Neural cell (in vitro differentiated cells): ENCODE data around the gene ABCB8. TPM values are rescaled to one million over a fixed set of nuclear protein-coding genes. Genes with fewer than 3 reads are reported as not detected.

Source experiments
- H2AFZ ChIP-seq: fragments of 200-600, 300-800 bp; sonication (generic), shearing (Covaris generic); 2 replicates; pipeline ENCODE4 v1.6.0; 2014; ENCODE audit warnings: low read depth, mild to moderate bottlenecking, antibody characterized with exemption, low read length, moderate library complexity
- H3F3A ChIP-seq: fragments of 200-600 bp; shearing (Covaris generic); 2 replicates; pipeline ENCODE4 v1.6.1; 2016; ENCODE audit warnings: mild to moderate bottlenecking, moderate library complexity, mixed read lengths, antibody characterized with exemption, low read length; ENCODE audit not compliant: insufficient read depth, poor library complexity, severe bottlenecking
- H3K27ac ChIP-seq: fragments of 200-600, 300-800 bp; sonication (generic), shearing (Covaris generic); 2 replicates; pipeline ENCODE4 v1.5.1; 2014; ENCODE audit warnings: mild to moderate bottlenecking, low read length, moderate library complexity
- H3K27me3 ChIP-seq: fragments of 300-800, 200-600 bp; sonication (generic), shearing (Covaris generic); 2 replicates; pipeline ENCODE4 v1.6.0; 2014; ENCODE audit warnings: mild to moderate bottlenecking, low read depth, low read length, moderate library complexity; ENCODE audit not compliant: insufficient read depth
- H3K36me3 ChIP-seq: fragments of 300-800, 200-600 bp; sonication (generic), shearing (Covaris generic); 2 replicates; pipeline ENCODE4 v1.5.1; 2014; ENCODE audit warnings: mild to moderate bottlenecking, antibody characterized with exemption, low read length, moderate library complexity; ENCODE audit not compliant: insufficient read depth
- H3K4me2 ChIP-seq: fragments of 300-800, 200-600 bp; sonication (generic), shearing (Covaris generic); 2 replicates; pipeline ENCODE4 v1.6.0; 2014; ENCODE audit warnings: mild to moderate bottlenecking, low read length
- H3K4me3 ChIP-seq: fragments of 300-800, 200-600 bp; sonication (generic), shearing (Covaris generic); 2 replicates; pipeline ENCODE4 v1.5.1; 2014; ENCODE audit warnings: mild to moderate bottlenecking, low read length, moderate library complexity
- H3K79me2 ChIP-seq: fragments of 200-600 bp; shearing (Covaris generic); replicated peaks from 2 replicates; pipeline ENCODE4 v1.6.0; 2014; ENCODE audit warnings: mild to moderate bottlenecking, low read length, moderate library complexity; ENCODE audit not compliant: insufficient read depth
- H3K9ac ChIP-seq: fragments of 300-800, 200-600 bp; sonication (generic), shearing (Covaris generic); 2 replicates; pipeline ENCODE4 v1.6.1; 2016; ENCODE audit warnings: mild to moderate bottlenecking, low read length, mixed read lengths
- H3K9me2 ChIP-seq: fragments of 200-600 bp; shearing (Covaris generic); 2 replicates; pipeline ENCODE4 v1.6.1; 2016; ENCODE audit warnings: mild to moderate bottlenecking, low read length, mixed read lengths; ENCODE audit not compliant: insufficient read depth
- H3K9me3 ChIP-seq: fragments of 200-600, 300-800 bp; sonication (generic), shearing (Covaris generic); 2 replicates; pipeline ENCODE4 v1.6.1; 2016; ENCODE audit warnings: mild to moderate bottlenecking, mixed run types, low read length, moderate library complexity, mixed read lengths
- H4K20me1 ChIP-seq: fragments of 200-600 bp; shearing (Covaris generic); 2 replicates; pipeline ENCODE4 v1.6.1; 2016; ENCODE audit warnings: mild to moderate bottlenecking, mixed run types; ENCODE audit not compliant: insufficient read depth
- CTCF ChIP-seq: fragments of 450-650 bp; IDR thresholded peaks from 2 replicates; pipeline ENCODE4 v1.5.1; 2014; ENCODE audit warnings: antibody characterized with exemption, mild to moderate bottlenecking, moderate library complexity; ENCODE audit not compliant: poor library complexity, severe bottlenecking
- EP300 ChIP-seq: fragments of 450-650 bp; conservative IDR thresholded peaks from 2 replicates; pipeline ENCODE4 v1.6.1; 2014; ENCODE audit warnings: antibody characterized with exemption, mild to moderate bottlenecking, moderate library complexity; ENCODE audit not compliant: poor library complexity, severe bottlenecking
- EZH2 ChIP-seq: fragments of 200-600, 300-800 bp; shearing (Covaris generic), sonication (generic); IDR thresholded peaks from 2 replicates; pipeline ENCODE4 v1.6.1; 2014; ENCODE audit warnings: antibody characterized with exemption, low read length, borderline replicate concordance, mild to moderate bottlenecking; ENCODE audit not compliant: insufficient read depth, poor library complexity, severe bottlenecking
- MXI1 ChIP-seq: fragments of 450-650 bp; conservative IDR thresholded peaks from 2 replicates; pipeline ENCODE4 v1.6.1; 2014; ENCODE audit warnings: antibody characterized with exemption, mild to moderate bottlenecking; ENCODE audit not compliant: poor library complexity, severe bottlenecking
- POLR2AphosphoS5 ChIP-seq: IDR thresholded peaks from 2 replicates; pipeline ENCODE4 v1.6.1; 2012
- RAD21 ChIP-seq: fragments of 450-650 bp; conservative IDR thresholded peaks from 2 replicates; pipeline ENCODE4 v1.6.1; 2014; ENCODE audit warnings: antibody characterized with exemption, mild to moderate bottlenecking, moderate library complexity
- REST ChIP-seq: IDR thresholded peaks from 2 replicates; pipeline ENCODE4 v1.6.1; 2012; ENCODE audit warnings: borderline replicate concordance
- SMC3 ChIP-seq: fragments of 450-650 bp; conservative IDR thresholded peaks from 2 replicates; pipeline ENCODE4 v1.6.1; 2014; ENCODE audit warnings: antibody characterized with exemption, mild to moderate bottlenecking, moderate library complexity; ENCODE audit not compliant: poor library complexity
- TAF1 ChIP-seq: IDR thresholded peaks from 2 replicates; pipeline ENCODE4 v1.6.1; 2012; ENCODE audit warnings: low read depth
- polyA plus RNA-seq: library from polyadenylated mRNA; depleted of rRNA; stranded (reverse); fragments of >200 nt; gene quantifications from 2 replicates; pipeline ENCODE4 v1.2.3, GENCODE V29; 2014

ABCB8 gene
- polyA plus RNA-seq, 1 donor from 2014 or later, result 40.5 TPM

- no peak overlapping the region for H3K4me3 ChIP-seq
- H3K79me2 ChIP-seq, result no peaks in the 10 kb centered on the region
- no peaks in the 10 kb centered on the region for H3K36me3 ChIP-seq
- no peaks in the 10 kb centered on the region for H4K20me1 ChIP-seq
- no peaks in the 10 kb centered on the region for H3K9me2 ChIP-seq
- H3K9ac ChIP-seq, result no peak overlapping the region
- no peak overlapping the region for H2AFZ ChIP-seq
- H3F3A ChIP-seq, result no peaks in the 10 kb centered on the region
- H3K4me2 ChIP-seq, result no peak overlapping the region
- no peak overlapping the region for H3K27ac ChIP-seq
- no peaks in the 10 kb centered on the region for H3K9me3 ChIP-seq
- TF ChIP-seq CTCF (no peak), TAF1 (no peak), EP300 (no peak), POLR2AphosphoS5 (no peak), EZH2 (no peak), MXI1 (no peak), SMC3 (no peak), REST (no peak), RAD21 (no peak)
- H3K27me3 ChIP-seq, result no peaks in the 10 kb centered on the region
Measured at GRCh38 chr7:151071032-151071866, 43.0 kb downstream of the ABCB8 start.

- no peaks in the 10 kb centered on the region for H3K36me3 ChIP-seq
Measured at GRCh38 chr7:151073990-151074389, 45.7 kb downstream of the ABCB8 start.

More at GRCh38 chr7:151073990-151074389, 45.7 kb downstream of the ABCB8 start:
- H3K9ac ChIP-seq, result no peak overlapping the region
- TF ChIP-seq TAF1, result no peak
- no peak for TF ChIP-seq MXI1
- TF ChIP-seq SMC3, result no peak
- TF ChIP-seq CTCF, result no peak
- no peak for TF ChIP-seq EP300
- H3K4me3 ChIP-seq, result no peak overlapping the region
- no peaks in the 10 kb centered on the region for H3K9me3 ChIP-seq
- H3K4me2 ChIP-seq, result no peak overlapping the region
- no peaks in the 10 kb centered on the region for H4K20me1 ChIP-seq
- no peaks in the 10 kb centered on the region for H3K79me2 ChIP-seq
- no peaks in the 10 kb centered on the region for H3F3A ChIP-seq
- no peaks in the 10 kb centered on the region for H3K9me2 ChIP-seq
- no peak overlapping the region for H2AFZ ChIP-seq
- no peaks in the 10 kb centered on the region for H3K27me3 ChIP-seq
- H3K27ac ChIP-seq, result no peak overlapping the region
